ENCODE results near the gene SCG2. TPM values are rescaled to one million over a fixed set of nuclear protein-coding genes. Genes with fewer than 3 reads are reported as not detected.

Gene SCG2
- total RNA-seq, 2 donors from 2014 or later: 0.12 to 1.8 TPM

GRCh38 chr2:223554923-223555322 lies 47.2 kb downstream of the SCG2 start:
- no peaks in the 10 kb centered on the region for H3K4me1 ChIP-seq
- no peak overlapping the region for H3K4me3 ChIP-seq
- TF ChIP-seq CTCF (IDR thresholded peaks at IDR 0.05): no peak
- H3K9me3 ChIP-seq: no peaks in the 10 kb centered on the region
- H3K27ac ChIP-seq: no peak overlapping the region
- no peaks in the 10 kb centered on the region for H3K27me3 ChIP-seq
- DNase-seq (ENCODE audit: low spot score): no peak
- no peaks in the 10 kb centered on the region for H3K36me3 ChIP-seq

GRCh38 chr2:223549215-223549614 lies 52.9 kb downstream of the SCG2 start:
- no peaks in the 10 kb centered on the region for H3K36me3 ChIP-seq
- H3K4me1 ChIP-seq: no peaks in the 10 kb centered on the region
- DNase-seq (ENCODE audit: low spot score): no peak
- no peaks in the 10 kb centered on the region for H3K9me3 ChIP-seq
- no peak for TF ChIP-seq CTCF (IDR thresholded peaks at IDR 0.05)
- H3K27ac ChIP-seq: no peak overlapping the region
- H3K27me3 ChIP-seq: no peaks in the 10 kb centered on the region
- H3K4me3 ChIP-seq: no peak overlapping the region

- Histone ChIP-seq H3K36me3 (no peaks in the 10 kb centered on the region), H3K9me3 (no peaks in the 10 kb centered on the region), H3K4me3 (no peak overlapping the region), H3K27me3 (no peaks in the 10 kb centered on the region), H3K27ac (no peak overlapping the region), H3K4me1 (no peaks in the 10 kb centered on the region)
- no peak for TF ChIP-seq CTCF (IDR thresholded peaks at IDR 0.05)
- DNase-seq (ENCODE audit: low spot score): no peak
Observed at GRCh38 chr2:223548194-223548593, 54.0 kb downstream of the SCG2 start.

Other genes with a start within 250 kb of the SCG2 start
- 1 to 10 TPM; 2.2 to 3.5 TPM for gene AP1S3, start 235.2 kb upstream of the SCG2 start, total RNA-seq